Measurements from ENCODE around the gene RAMP1. TPM values are rescaled to one million over a fixed set of nuclear protein-coding genes. Genes with fewer than 3 reads are reported as not detected.

The RAMP1 gene
- total RNA-seq, 1 experiment from 2014 or later: 0.63 TPM

DNA sequence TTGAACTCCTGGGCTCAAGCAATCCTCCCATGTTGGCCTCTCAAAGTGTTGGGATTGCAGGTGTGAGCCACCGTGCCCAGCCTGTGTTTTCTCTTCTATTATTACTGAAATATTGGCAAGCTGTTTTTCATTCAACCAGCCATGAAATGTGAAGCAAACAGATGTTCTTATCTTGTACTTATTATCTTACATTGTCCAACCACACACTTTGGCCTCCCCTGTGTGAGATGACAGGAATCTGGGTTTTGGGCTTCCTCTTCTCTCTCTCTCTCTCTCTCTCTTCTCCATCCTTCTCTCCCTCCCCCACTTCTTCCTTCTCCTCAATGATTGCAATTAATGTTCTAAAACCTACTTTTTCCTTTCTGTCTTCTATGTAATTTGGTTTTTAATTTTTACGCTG lies 33.1 kb downstream of the RAMP1 start:
- Histone ChIP-seq H4K5ac (ENCODE audit: insufficient read length, low read depth, low read length) (no peak overlapping the region), H3K4me1 (ENCODE audit: insufficient read depth, low read length) (no peaks in the 10 kb centered on the region), H2AFZ (ENCODE audit: low read length) (no peak overlapping the region), H4K91ac (ENCODE audit: insufficient read length, low read depth, low read length) (no peak overlapping the region), H3K4ac (ENCODE audit: low read depth, low read length) (no peak overlapping the region), H3K18ac (ENCODE audit: insufficient read length, low read depth, low read length) (no peak overlapping the region), H3K27ac (ENCODE audit: insufficient read length, low read depth, low read length) (no peak overlapping the region), H4K8ac (replicated peaks; ENCODE audit: insufficient read length, low read depth, low read length) (no peak overlapping the region), H3K9ac (ENCODE audit: extremely low read depth, insufficient read length, low read length) (no peak overlapping the region), H2BK5ac (ENCODE audit: insufficient read length, low read length) (no peak overlapping the region), H2BK120ac (ENCODE audit: low read depth, low read length, poor library complexity, severe bottlenecking) (no peak overlapping the region), H2BK15ac (ENCODE audit: low read depth, low read length) (no peak overlapping the region), H2BK12ac (ENCODE audit: insufficient read length, low read depth, low read length) (no peak overlapping the region), H2BK20ac (ENCODE audit: low read depth, low read length, poor library complexity, severe bottlenecking) (no peak overlapping the region), H3K79me2 (ENCODE audit: insufficient read depth, low read length) (no peaks in the 10 kb centered on the region), H3T11ph (ENCODE audit: low read length) (no peak overlapping the region), H4K20me1 (ENCODE audit: control insufficient read depth, insufficient read depth, insufficient read length) (no peaks in the 10 kb centered on the region), H3K9me3 (ENCODE audit: control insufficient read depth, low read depth, low read length) (no peaks in the 10 kb centered on the region), H3K23me2 (ENCODE audit: insufficient read length, low read depth, low read length, poor library complexity, severe bottlenecking) (peaks cover 1% of the 10 kb centered on the region), H3K79me1 (ENCODE audit: insufficient read depth, low read depth, low read length, poor library complexity, severe bottlenecking) (no peaks in the 10 kb centered on the region), H3K23ac (ENCODE audit: insufficient read length, low read depth, low read length) (no peak overlapping the region), H3K56ac (ENCODE audit: insufficient read length, low read depth, low read length) (no peak overlapping the region), H3K4me2 (ENCODE audit: insufficient read depth, insufficient read length, low read length) (no peak overlapping the region), H3K27me3 (ENCODE audit: insufficient read depth, low read length) (no peaks in the 10 kb centered on the region), H3K14ac (ENCODE audit: insufficient read depth, low read length) (no peak overlapping the region), H2AK5ac (ENCODE audit: insufficient read length, low read length) (no peak overlapping the region)
- no peak for DNase-seq
- Mint-ChIP-seq H3K27me3 (ENCODE audit: low read depth) (no peaks in the 10 kb centered on the region), H3K36me3 (ENCODE audit: insufficient read depth in 1 of 3, low read depth in 3 of 3) (no peaks in the 10 kb centered on the region), H3K4me3 (no peak overlapping the region), H3K9me3 (no peaks in the 10 kb centered on the region), H3K4me1 (no peaks in the 10 kb centered on the region), H3K27ac (no peak overlapping the region)
- TF ChIP-seq, protein P1, sequence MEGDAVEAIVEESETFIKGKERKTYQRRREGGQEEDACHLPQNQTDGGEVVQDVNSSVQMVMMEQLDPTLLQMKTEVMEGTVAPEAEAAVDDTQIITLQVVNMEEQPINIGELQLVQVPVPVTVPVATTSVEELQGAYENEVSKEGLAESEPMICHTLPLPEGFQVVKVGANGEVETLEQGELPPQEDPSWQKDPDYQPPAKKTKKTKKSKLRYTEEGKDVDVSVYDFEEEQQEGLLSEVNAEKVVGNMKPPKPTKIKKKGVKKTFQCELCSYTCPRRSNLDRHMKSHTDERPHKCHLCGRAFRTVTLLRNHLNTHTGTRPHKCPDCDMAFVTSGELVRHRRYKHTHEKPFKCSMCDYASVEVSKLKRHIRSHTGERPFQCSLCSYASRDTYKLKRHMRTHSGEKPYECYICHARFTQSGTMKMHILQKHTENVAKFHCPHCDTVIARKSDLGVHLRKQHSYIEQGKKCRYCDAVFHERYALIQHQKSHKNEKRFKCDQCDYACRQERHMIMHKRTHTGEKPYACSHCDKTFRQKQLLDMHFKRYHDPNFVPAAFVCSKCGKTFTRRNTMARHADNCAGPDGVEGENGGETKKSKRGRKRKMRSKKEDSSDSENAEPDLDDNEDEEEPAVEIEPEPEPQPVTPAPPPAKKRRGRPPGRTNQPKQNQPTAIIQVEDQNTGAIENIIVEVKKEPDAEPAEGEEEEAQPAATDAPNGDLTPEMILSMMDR (conservative IDR thresholded peaks at IDR 0.05): no peak
- no CpG with 5 or more reads among the region's 2 CpGs for WGBS (ENCODE audit: extremely low coverage, insufficient read length, low lambda C conversion rate)

All from H9 (cell line).